22Rv1 (cell line): ENCODE measurements around the gene STK39.

ENCODE experiments used
- ZFX ChIP-seq: fragments of 450-650 bp; IDR thresholded peaks from 2 replicates; pipeline ENCODE4 v1.6.1; 2017; ENCODE audit warnings: antibody characterized with exemption, borderline replicate concordance
- TF ChIP-seq, protein P1 (sequence below): fragments of 450-650 bp; IDR thresholded peaks from 2 replicates; pipeline ENCODE4 v1.5.1; 2017; ENCODE audit warnings: mild to moderate bottlenecking

DNA sequence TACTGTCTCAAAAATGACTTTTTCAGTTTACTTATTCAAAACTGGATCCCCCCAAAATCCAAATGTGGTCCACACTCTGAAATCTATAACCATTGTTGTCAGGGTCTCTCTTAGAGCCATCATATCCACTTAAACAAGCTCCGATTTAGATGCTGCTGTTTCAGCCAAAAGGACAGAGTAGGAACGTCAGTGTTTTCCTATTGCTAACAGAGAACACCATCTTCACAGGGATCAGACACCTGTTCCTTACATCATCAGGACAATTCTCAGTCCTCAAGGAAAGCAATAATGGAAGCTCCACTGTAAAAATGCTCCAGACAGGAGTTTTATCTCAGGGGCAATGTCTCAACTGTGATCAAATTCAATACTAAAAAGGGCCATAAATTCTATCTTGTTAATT, 155.4 kb downstream of the STK39 start:
- TF ChIP-seq, protein P1, sequence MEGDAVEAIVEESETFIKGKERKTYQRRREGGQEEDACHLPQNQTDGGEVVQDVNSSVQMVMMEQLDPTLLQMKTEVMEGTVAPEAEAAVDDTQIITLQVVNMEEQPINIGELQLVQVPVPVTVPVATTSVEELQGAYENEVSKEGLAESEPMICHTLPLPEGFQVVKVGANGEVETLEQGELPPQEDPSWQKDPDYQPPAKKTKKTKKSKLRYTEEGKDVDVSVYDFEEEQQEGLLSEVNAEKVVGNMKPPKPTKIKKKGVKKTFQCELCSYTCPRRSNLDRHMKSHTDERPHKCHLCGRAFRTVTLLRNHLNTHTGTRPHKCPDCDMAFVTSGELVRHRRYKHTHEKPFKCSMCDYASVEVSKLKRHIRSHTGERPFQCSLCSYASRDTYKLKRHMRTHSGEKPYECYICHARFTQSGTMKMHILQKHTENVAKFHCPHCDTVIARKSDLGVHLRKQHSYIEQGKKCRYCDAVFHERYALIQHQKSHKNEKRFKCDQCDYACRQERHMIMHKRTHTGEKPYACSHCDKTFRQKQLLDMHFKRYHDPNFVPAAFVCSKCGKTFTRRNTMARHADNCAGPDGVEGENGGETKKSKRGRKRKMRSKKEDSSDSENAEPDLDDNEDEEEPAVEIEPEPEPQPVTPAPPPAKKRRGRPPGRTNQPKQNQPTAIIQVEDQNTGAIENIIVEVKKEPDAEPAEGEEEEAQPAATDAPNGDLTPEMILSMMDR, result no peak
- TF ChIP-seq ZFX, result no peak
